HL-60 (cell line): ENCODE results near the gene XRCC6.

ENCODE experiments used
- DNase-seq, 2 experiments: peaks; one replicate each; pipeline ENCODE4 v3.0.0-alpha.2; 2010 to 2020; ENCODE audit warnings: low read depth in 1 of 2, low spot score in 1 of 2
- H3K27ac ChIP-seq: fragments of 250-450 bp; sonication (Bioruptor Pico); replicated peaks from 2 replicates; pipeline ENCODE4 v1.5.1; 2020; ENCODE audit warnings: mild to moderate bottlenecking, moderate library complexity
- H3K27me3 ChIP-seq: fragments of 250-450 bp; sonication (Bioruptor Pico); 2 replicates; pipeline ENCODE4 v1.5.1; 2021; ENCODE audit warnings: mild to moderate bottlenecking, moderate library complexity; ENCODE audit not compliant: insufficient read depth, poor library complexity, severe bottlenecking
- H3K4me3 ChIP-seq: replicated peaks from 2 replicates; pipeline ENCODE4 v1.5.1; 2011; ENCODE audit warnings: mild to moderate bottlenecking, control low read depth, low read length; ENCODE audit not compliant: insufficient read depth
- GABPA ChIP-seq: IDR thresholded peaks from 2 replicates; pipeline ENCODE4 v1.6.1; 2012; ENCODE audit warnings: low read depth
- POLR2AphosphoS5 ChIP-seq: IDR thresholded peaks from 2 replicates; pipeline ENCODE4 v1.6.1; 2012; ENCODE audit warnings: low read depth
- SPI1 ChIP-seq: IDR thresholded peaks from 2 replicates; pipeline ENCODE4 v1.6.1; 2012; ENCODE audit warnings: low read depth, mild to moderate bottlenecking, borderline replicate concordance
- TF ChIP-seq, protein P1 (sequence below): IDR thresholded peaks from 2 replicates; pipeline ENCODE4 v1.6.1; 2012; ENCODE audit warnings: low read depth; ENCODE audit not compliant: insufficient replicate concordance
- TF ChIP-seq, protein P2 (sequence below): IDR thresholded peaks from one replicate; pipeline ENCODE4 v1.5.1; 2011; ENCODE audit warnings: low read length, control low read depth, inconsistent platforms; ENCODE audit not compliant: insufficient read depth

The XRCC6 gene

DNA sequence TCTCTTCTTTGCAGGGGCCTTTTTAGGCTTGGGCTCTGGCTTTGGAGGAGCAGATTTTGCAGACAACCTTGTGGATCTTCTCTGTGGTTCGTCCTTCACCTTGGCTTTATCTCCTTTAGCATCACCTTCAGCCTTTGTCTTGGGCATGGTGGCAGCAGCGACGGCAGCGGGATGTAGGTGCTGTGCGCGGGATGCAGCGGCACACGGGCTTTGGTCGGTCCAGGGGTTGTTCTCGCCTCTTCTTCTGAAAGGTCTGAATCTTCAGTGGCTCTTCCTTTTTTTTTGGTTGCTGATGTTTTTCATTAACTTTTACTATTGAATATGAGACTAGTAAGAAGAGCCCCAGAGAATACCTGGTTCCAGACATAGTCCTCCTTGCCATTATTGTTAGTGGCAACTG lies 88.2 kb downstream of the XRCC6 start:
- Histone ChIP-seq H3K4me3 (no peak overlapping the region), H3K27me3 (no peaks in the 10 kb centered on the region), H3K27ac (no peak overlapping the region)
- no peak for TF ChIP-seq POLR2AphosphoS5
- TF ChIP-seq, protein P1, sequence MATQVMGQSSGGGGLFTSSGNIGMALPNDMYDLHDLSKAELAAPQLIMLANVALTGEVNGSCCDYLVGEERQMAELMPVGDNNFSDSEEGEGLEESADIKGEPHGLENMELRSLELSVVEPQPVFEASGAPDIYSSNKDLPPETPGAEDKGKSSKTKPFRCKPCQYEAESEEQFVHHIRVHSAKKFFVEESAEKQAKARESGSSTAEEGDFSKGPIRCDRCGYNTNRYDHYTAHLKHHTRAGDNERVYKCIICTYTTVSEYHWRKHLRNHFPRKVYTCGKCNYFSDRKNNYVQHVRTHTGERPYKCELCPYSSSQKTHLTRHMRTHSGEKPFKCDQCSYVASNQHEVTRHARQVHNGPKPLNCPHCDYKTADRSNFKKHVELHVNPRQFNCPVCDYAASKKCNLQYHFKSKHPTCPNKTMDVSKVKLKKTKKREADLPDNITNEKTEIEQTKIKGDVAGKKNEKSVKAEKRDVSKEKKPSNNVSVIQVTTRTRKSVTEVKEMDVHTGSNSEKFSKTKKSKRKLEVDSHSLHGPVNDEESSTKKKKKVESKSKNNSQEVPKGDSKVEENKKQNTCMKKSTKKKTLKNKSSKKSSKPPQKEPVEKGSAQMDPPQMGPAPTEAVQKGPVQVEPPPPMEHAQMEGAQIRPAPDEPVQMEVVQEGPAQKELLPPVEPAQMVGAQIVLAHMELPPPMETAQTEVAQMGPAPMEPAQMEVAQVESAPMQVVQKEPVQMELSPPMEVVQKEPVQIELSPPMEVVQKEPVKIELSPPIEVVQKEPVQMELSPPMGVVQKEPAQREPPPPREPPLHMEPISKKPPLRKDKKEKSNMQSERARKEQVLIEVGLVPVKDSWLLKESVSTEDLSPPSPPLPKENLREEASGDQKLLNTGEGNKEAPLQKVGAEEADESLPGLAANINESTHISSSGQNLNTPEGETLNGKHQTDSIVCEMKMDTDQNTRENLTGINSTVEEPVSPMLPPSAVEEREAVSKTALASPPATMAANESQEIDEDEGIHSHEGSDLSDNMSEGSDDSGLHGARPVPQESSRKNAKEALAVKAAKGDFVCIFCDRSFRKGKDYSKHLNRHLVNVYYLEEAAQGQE, result no peak
- no peak for TF ChIP-seq SPI1
- TF ChIP-seq, protein P2, sequence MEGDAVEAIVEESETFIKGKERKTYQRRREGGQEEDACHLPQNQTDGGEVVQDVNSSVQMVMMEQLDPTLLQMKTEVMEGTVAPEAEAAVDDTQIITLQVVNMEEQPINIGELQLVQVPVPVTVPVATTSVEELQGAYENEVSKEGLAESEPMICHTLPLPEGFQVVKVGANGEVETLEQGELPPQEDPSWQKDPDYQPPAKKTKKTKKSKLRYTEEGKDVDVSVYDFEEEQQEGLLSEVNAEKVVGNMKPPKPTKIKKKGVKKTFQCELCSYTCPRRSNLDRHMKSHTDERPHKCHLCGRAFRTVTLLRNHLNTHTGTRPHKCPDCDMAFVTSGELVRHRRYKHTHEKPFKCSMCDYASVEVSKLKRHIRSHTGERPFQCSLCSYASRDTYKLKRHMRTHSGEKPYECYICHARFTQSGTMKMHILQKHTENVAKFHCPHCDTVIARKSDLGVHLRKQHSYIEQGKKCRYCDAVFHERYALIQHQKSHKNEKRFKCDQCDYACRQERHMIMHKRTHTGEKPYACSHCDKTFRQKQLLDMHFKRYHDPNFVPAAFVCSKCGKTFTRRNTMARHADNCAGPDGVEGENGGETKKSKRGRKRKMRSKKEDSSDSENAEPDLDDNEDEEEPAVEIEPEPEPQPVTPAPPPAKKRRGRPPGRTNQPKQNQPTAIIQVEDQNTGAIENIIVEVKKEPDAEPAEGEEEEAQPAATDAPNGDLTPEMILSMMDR, result no peak
- no peak for TF ChIP-seq GABPA
- no peak for DNase-seq

DNA sequence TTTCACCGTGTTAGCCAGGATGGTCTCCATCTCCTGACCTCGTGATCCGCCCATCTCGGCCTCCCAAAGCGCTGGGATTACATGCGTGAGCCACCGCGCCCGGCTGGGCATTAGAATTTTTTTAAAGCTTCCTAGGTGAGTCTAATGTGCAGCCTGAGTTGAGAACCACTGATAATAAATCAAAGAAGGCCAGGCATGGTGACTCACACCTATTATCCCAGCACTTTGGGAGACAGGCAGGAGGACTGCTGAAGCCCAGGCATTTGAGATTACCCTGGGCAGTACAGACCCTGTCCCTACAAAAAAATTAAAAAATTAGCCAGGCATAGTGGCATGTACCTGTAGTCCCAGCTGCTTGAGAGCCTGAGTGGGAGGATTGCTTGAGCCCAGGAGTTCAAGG lies 91.9 kb downstream of the XRCC6 start:
- no peak for DNase-seq
- H3K27ac ChIP-seq, result no peak overlapping the region

More for the DNA sequence above, 91.9 kb downstream of the XRCC6 start:
- no peak for TF ChIP-seq SPI1
- TF ChIP-seq POLR2AphosphoS5, result no peak
- TF ChIP-seq, protein P2, result no peak
- TF ChIP-seq, protein P1, result no peak
- TF ChIP-seq GABPA, result no peak
- no peak overlapping the region for H3K4me3 ChIP-seq
- H3K27me3 ChIP-seq, result no peaks in the 10 kb centered on the region
